OCI-LY7 (cell line): ENCODE data around the gene TBX5. TPM values are rescaled to one million over a fixed set of nuclear protein-coding genes. Genes with fewer than 3 reads are reported as not detected.

ENCODE experiments used
- BruUV-seq: library from RNA; stranded (reverse); fragments of 400-500 nt; replicated peaks from 2 replicates; lab custom pipeline; 2021; lab: Mats Ljungman, UMichigan
- CTCF ChIA-PET: fragments of 300-600 bp; sonication (Branson Sonifier 250); formaldehyde crosslinking; loops from one replicate; lab custom pipeline; 2022; ENCODE audit warnings: antibody characterized with exemption; ENCODE audit not compliant: unreplicated experiment; lab: Charles Lee
- POLR2A ChIA-PET: fragments of 300-600 bp; sonication (Branson Sonifier 250); formaldehyde crosslinking; loops from one replicate; lab custom pipeline; 2022; ENCODE audit warnings: antibody characterized with exemption; lab: Charles Lee
- DNase-seq: peaks from one replicate; pipeline ENCODE4 v3.0.0-alpha.2; 2015; ENCODE audit warnings: low spot score
- H2AFZ ChIP-seq: fragments of 200-600 bp; sonication (generic), shearing (Covaris generic); 2 replicates; pipeline ENCODE4 v1.6.1; 2014; ENCODE audit warnings: mild to moderate bottlenecking, antibody characterized with exemption, low read length, moderate library complexity
- H3K27ac ChIP-seq: fragments of 200-600 bp; sonication (generic); 2 replicates; pipeline ENCODE4 v1.5.1; 2014; ENCODE audit warnings: mixed run types, low read depth, mild to moderate bottlenecking, moderate library complexity, low read length, inconsistent platforms; ENCODE audit not compliant: poor library complexity, severe bottlenecking
- H3K36me3 ChIP-seq: fragments of 200-600 bp; sonication (generic); 2 replicates; pipeline ENCODE4 v1.6.1; 2014; ENCODE audit warnings: mild to moderate bottlenecking, antibody characterized with exemption, low read length, moderate library complexity, mixed read lengths; ENCODE audit not compliant: insufficient read depth
- H3K4me1 ChIP-seq: fragments of 200-600 bp; sonication (generic); 2 replicates; pipeline ENCODE4 v1.5.1; 2014; ENCODE audit warnings: mild to moderate bottlenecking, low read length; ENCODE audit not compliant: insufficient read depth, poor library complexity, severe bottlenecking
- H3K4me2 ChIP-seq: fragments of 200-600 bp; sonication (generic); 2 replicates; pipeline ENCODE4 v1.6.1; 2014; ENCODE audit warnings: mild to moderate bottlenecking, low read length
- H3K4me3 ChIP-seq: fragments of 200-600 bp; sonication (generic); 2 replicates; pipeline ENCODE4 v1.5.1; 2014; ENCODE audit warnings: mild to moderate bottlenecking, low read depth, low read length; ENCODE audit not compliant: poor library complexity, severe bottlenecking
- H3K79me2 ChIP-seq: fragments of 200-600 bp; sonication (generic); 2 replicates; pipeline ENCODE4 v1.6.1; 2016; ENCODE audit warnings: low read depth, mild to moderate bottlenecking, low read length, moderate library complexity, mixed read lengths; ENCODE audit not compliant: insufficient read depth
- H3K9me2 ChIP-seq: fragments of 200-600 bp; sonication (generic); 2 replicates; pipeline ENCODE4 v1.6.1; 2016; ENCODE audit warnings: mild to moderate bottlenecking, low read length, mixed read lengths; ENCODE audit not compliant: insufficient read depth
- H3K9me3 ChIP-seq: fragments of 200-600 bp; sonication (generic); 2 replicates; pipeline ENCODE4 v1.6.1; 2014; ENCODE audit warnings: mild to moderate bottlenecking, mixed run types, low read length, mixed read lengths
- H4K20me1 ChIP-seq: fragments of 200-600 bp; sonication (generic); 2 replicates; pipeline ENCODE4 v1.6.1; 2014; ENCODE audit warnings: mild to moderate bottlenecking, antibody characterized with exemption, low read length, moderate library complexity, mixed read lengths; ENCODE audit not compliant: insufficient read depth
- CTCF ChIP-seq: fragments of 200-600 bp; sonication (generic); conservative IDR thresholded peaks from 2 replicates; pipeline ENCODE4 v1.5.1; 2014; ENCODE audit warnings: mild to moderate bottlenecking, antibody characterized with exemption, low read length, moderate library complexity, mixed read lengths
- EZH2phosphoT487 ChIP-seq: fragments of 200-600 bp; sonication (generic); IDR thresholded peaks from 2 replicates; pipeline ENCODE4 v1.6.1; 2018; ENCODE audit warnings: low read depth, borderline replicate concordance, mild to moderate bottlenecking, mixed run types, antibody characterized with exemption, low read length, moderate library complexity, mixed read lengths
- intact Hi-C: fragments of 100-400 bp; cut with micrococcal nuclease; formaldehyde crosslinking; loops from one replicate; pipeline ENCODE4 v1.10.0; 2022; ENCODE audit not compliant: unreplicated experiment
- total RNA-seq, 2 experiments: library from RNA; depleted of rRNA in 1 of 2; stranded (reverse); fragments of >200 nt in 1 of 2; shearing (Covaris generic) in 1 of 2; gene quantifications; 2 replicates each; pipeline ENCODE4 v1.2.3, GENCODE V29; 2014 to 2022

Gene TBX5
- total RNA-seq, 2 experiments from 2014 or later: not detected

- DNase-seq: no peak
- intact Hi-C loops: no loop called here
- Histone ChIP-seq H3K4me1 (no peaks in the 10 kb centered on the region), H3K79me2 (no peaks in the 10 kb centered on the region), H2AFZ (no peak overlapping the region), H3K36me3 (no peaks in the 10 kb centered on the region), H3K9me3 (no peaks in the 10 kb centered on the region), H4K20me1 (no peaks in the 10 kb centered on the region), H3K27ac (no peak overlapping the region), H3K4me2 (no peak overlapping the region), H3K9me2 (0 out of 2 replicates have a peak, but pooled peaks cover 3% of the 10 kb centered on the region), H3K4me3 (no peak overlapping the region)
- BruUV-seq: no TSS peak
- TF ChIP-seq CTCF: no peak
- TF ChIP-seq EZH2phosphoT487: no peak
- ChIA-PET CTCF (no interaction called here), POLR2A (no interaction called here)
Measured at GRCh38 chr12:114371733-114372132, 34.2 kb downstream of the TBX5 start.

- intact Hi-C loops: no loop called here
- TF ChIP-seq EZH2phosphoT487: no peak
- no peak for TF ChIP-seq CTCF
- H3K9me2 ChIP-seq: 0 out of 2 replicates have a peak, but pooled peaks cover 3% of the 10 kb centered on the region
- BruUV-seq: no TSS peak
- no peaks in the 10 kb centered on the region for H3K4me1 ChIP-seq
- POLR2A ChIA-PET: no interaction called here
- no peak overlapping the region for H2AFZ ChIP-seq
- H3K36me3 ChIP-seq: no peaks in the 10 kb centered on the region
- CTCF ChIA-PET: no interaction called here
- no peak overlapping the region for H3K4me3 ChIP-seq
- H3K9me3 ChIP-seq: no peaks in the 10 kb centered on the region
- H4K20me1 ChIP-seq: no peaks in the 10 kb centered on the region
- no peaks in the 10 kb centered on the region for H3K79me2 ChIP-seq
- H3K27ac ChIP-seq: no peak overlapping the region
- no peak overlapping the region for H3K4me2 ChIP-seq
- DNase-seq: no peak
Measured at GRCh38 chr12:114371250-114371649, 34.7 kb downstream of the TBX5 start.

GRCh38 chr12:114368685-114369452 is 37.1 kb downstream of the TBX5 start:
- H3K4me2 ChIP-seq: no peak overlapping the region
- no peaks in the 10 kb centered on the region for H3K79me2 ChIP-seq
- no peaks in the 10 kb centered on the region for H4K20me1 ChIP-seq
- H3K9me2 ChIP-seq: no peaks in the 10 kb centered on the region
- ChIA-PET POLR2A (no interaction called here), CTCF (no interaction called here)
- BruUV-seq: no TSS peak
- no peaks in the 10 kb centered on the region for H3K36me3 ChIP-seq
- H3K4me3 ChIP-seq: no peak overlapping the region
- no peaks in the 10 kb centered on the region for H3K9me3 ChIP-seq
- H3K27ac ChIP-seq: no peak overlapping the region
- no peak for TF ChIP-seq CTCF
- no peak for TF ChIP-seq EZH2phosphoT487
- DNase-seq: no peak
- H2AFZ ChIP-seq: no peak overlapping the region
- H3K4me1 ChIP-seq: no peaks in the 10 kb centered on the region
- intact Hi-C loops: no loop called here
